Suprapubic skin (tissue), 4 donors: Measurements from ENCODE around the gene PGBD5.

Source experiments
- CTCF ChIP-seq, 2 donors: fragments of 200-600 bp in 1 of 2; fragments of 450-650 bp in 1 of 2; sonication (generic) in 1 of 2; IDR thresholded peaks; one replicate each; pipeline ENCODE4 v1.5.1; 2016 to 2019; ENCODE audit warnings: antibody characterized with exemption in 2 of 2, mild to moderate bottlenecking in 1 of 2, moderate library complexity in 1 of 2
- POLR2A ChIP-seq, 2 donors: fragments of 450-650 bp; IDR thresholded peaks; one replicate each; pipeline ENCODE4 v1.6.1; 2017; ENCODE audit warnings: antibody characterized with exemption in 2 of 2, mild to moderate bottlenecking in 2 of 2, moderate library complexity in 2 of 2
- POLR2AphosphoS5 ChIP-seq, 3 donors: sonication (generic); formaldehyde crosslinking; IDR thresholded peaks; one replicate each; pipeline ENCODE4 v1.6.1; 2017; ENCODE audit warnings: antibody characterized with exemption in 3 of 3

- TF ChIP-seq CTCF (IDR thresholded peaks at IDR 0.05) (no peak), POLR2A (IDR thresholded peaks at IDR 0.05) (no peak), POLR2AphosphoS5 (IDR thresholded peaks at IDR 0.05) (no peak)
These were observed 139.3 kb downstream of the PGBD5 start for GRCh38 chr1:230286890-230287269.
